ENCODE measurements around the gene TNK2. TPM values are rescaled to one million over a fixed set of nuclear protein-coding genes. Genes with fewer than 3 reads are reported as not detected.
A peak's percentile ranks its signal among the peaks of the same experiment; 100 is the strongest.

Gene TNK2
- total RNA-seq, 1 donor from 2014 or later: 39.1 TPM

GRCh38 chr3:195815169-195815771 lies 93.1 kb downstream of the TNK2 start:
- H3K9me3 ChIP-seq (ENCODE audit: insufficient read depth, low read depth, low read length): no peaks in the 10 kb centered on the region
- no peak overlapping the region for H3K4me2 ChIP-seq (ENCODE audit: low read length)
- peaks cover 2% of the 10 kb centered on the region for H3K27me3 ChIP-seq (ENCODE audit: insufficient read depth, low read length)
- no peaks in the 10 kb centered on the region for H3K79me2 ChIP-seq (ENCODE audit: insufficient read depth, low read length)
- no peak for FAIRE-seq
- H3K36me3 ChIP-seq (ENCODE audit: insufficient read depth, low read length): no peaks in the 10 kb centered on the region
- DNase-seq (ENCODE audit: low read depth): peak; percentile 42
- Mint-ChIP-seq H3K27ac (ENCODE audit: unreplicated experiment) (no peak overlapping the region), H3K27me3 (ENCODE audit: low read depth, unreplicated experiment) (peaks cover 35% of the 10 kb centered on the region), H3K9me3 (ENCODE audit: unreplicated experiment) (no peaks in the 10 kb centered on the region), H3K4me3 (ENCODE audit: unreplicated experiment) (no peak overlapping the region), H3K4me1 (ENCODE audit: low read depth, unreplicated experiment) (peaks cover 4% of the 10 kb centered on the region), H3K36me3 (ENCODE audit: low read depth, unreplicated experiment) (no peaks in the 10 kb centered on the region)
- no peaks in the 10 kb centered on the region for H3K4me1 ChIP-seq (ENCODE audit: insufficient read depth, low read length)
- no peak overlapping the region for H3K4me3 ChIP-seq (ENCODE audit: insufficient read depth, low read depth, low read length)
- TF ChIP-seq EZH2 (IDR thresholded peaks at IDR 0.05; ENCODE audit: insufficient read depth, low read length): no peak
- TF ChIP-seq, protein P1, sequence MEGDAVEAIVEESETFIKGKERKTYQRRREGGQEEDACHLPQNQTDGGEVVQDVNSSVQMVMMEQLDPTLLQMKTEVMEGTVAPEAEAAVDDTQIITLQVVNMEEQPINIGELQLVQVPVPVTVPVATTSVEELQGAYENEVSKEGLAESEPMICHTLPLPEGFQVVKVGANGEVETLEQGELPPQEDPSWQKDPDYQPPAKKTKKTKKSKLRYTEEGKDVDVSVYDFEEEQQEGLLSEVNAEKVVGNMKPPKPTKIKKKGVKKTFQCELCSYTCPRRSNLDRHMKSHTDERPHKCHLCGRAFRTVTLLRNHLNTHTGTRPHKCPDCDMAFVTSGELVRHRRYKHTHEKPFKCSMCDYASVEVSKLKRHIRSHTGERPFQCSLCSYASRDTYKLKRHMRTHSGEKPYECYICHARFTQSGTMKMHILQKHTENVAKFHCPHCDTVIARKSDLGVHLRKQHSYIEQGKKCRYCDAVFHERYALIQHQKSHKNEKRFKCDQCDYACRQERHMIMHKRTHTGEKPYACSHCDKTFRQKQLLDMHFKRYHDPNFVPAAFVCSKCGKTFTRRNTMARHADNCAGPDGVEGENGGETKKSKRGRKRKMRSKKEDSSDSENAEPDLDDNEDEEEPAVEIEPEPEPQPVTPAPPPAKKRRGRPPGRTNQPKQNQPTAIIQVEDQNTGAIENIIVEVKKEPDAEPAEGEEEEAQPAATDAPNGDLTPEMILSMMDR (IDR thresholded peaks at IDR 0.05; ENCODE audit: insufficient read depth, low read depth, low read length): no peak
- no peak overlapping the region for H3K27ac ChIP-seq (ENCODE audit: low read depth, low read length)
- no peak overlapping the region for H2AFZ ChIP-seq (ENCODE audit: low read depth, low read length)
- no peaks in the 10 kb centered on the region for H4K20me1 ChIP-seq (ENCODE audit: insufficient read depth, low read length)
- no peak overlapping the region for H3K9ac ChIP-seq (ENCODE audit: low read length)

GRCh38 chr3:195813916-195814640 lies 94.3 kb downstream of the TNK2 start:
- H3K9me3 Mint-ChIP-seq (ENCODE audit: unreplicated experiment): no peaks in the 10 kb centered on the region
- H3K4me3 ChIP-seq (ENCODE audit: insufficient read depth, low read depth, low read length): no peak overlapping the region
- H3K36me3 Mint-ChIP-seq (ENCODE audit: low read depth, unreplicated experiment): no peaks in the 10 kb centered on the region
- peaks cover 2% of the 10 kb centered on the region for H3K27me3 ChIP-seq (ENCODE audit: insufficient read depth, low read length)
- TF ChIP-seq, protein P1 (IDR thresholded peaks at IDR 0.05; ENCODE audit: insufficient read depth, low read depth, low read length): no peak
- no peak for TF ChIP-seq EZH2 (IDR thresholded peaks at IDR 0.05; ENCODE audit: insufficient read depth, low read length)
- no peak for DNase-seq (ENCODE audit: low read depth)
- H3K4me1 Mint-ChIP-seq (ENCODE audit: low read depth, unreplicated experiment): peaks cover 7% of the 10 kb centered on the region
- no peak overlapping the region for H3K9ac ChIP-seq (ENCODE audit: low read length)
- no peak for FAIRE-seq
- no peak overlapping the region for H3K4me3 Mint-ChIP-seq (ENCODE audit: unreplicated experiment)
- no peaks in the 10 kb centered on the region for H3K79me2 ChIP-seq (ENCODE audit: insufficient read depth, low read length)
- no peak overlapping the region for H2AFZ ChIP-seq (ENCODE audit: low read depth, low read length)
- H3K27ac ChIP-seq (ENCODE audit: low read depth, low read length): no peak overlapping the region
- H3K27ac Mint-ChIP-seq (ENCODE audit: unreplicated experiment): peak overlapping the region; percentile 6
- H3K4me1 ChIP-seq (ENCODE audit: insufficient read depth, low read length): no peaks in the 10 kb centered on the region
- no peak overlapping the region for H3K4me2 ChIP-seq (ENCODE audit: low read length)
- H4K20me1 ChIP-seq (ENCODE audit: insufficient read depth, low read length): no peaks in the 10 kb centered on the region
- H3K36me3 ChIP-seq (ENCODE audit: insufficient read depth, low read length): no peaks in the 10 kb centered on the region
- H3K27me3 Mint-ChIP-seq (ENCODE audit: low read depth, unreplicated experiment): peaks cover 29% of the 10 kb centered on the region
- no peaks in the 10 kb centered on the region for H3K9me3 ChIP-seq (ENCODE audit: insufficient read depth, low read depth, low read length)

Small RNA genes lying within 50 kb of the gene (microRNA-seq; reads per million reads assigned to microRNA genes)
- gene MIR6829: 1.9 reads per million

Other genes starting within 250 kb of the TNK2 start
- 0.41 TPM in 1 of 2 replicates, not detected in the other for gene MUC20, start 187.6 kb downstream of the TNK2 start, total RNA-seq
- 0.02 and 0.05 TPM in 2 replicates for gene MUC4, start 96.6 kb downstream of the TNK2 start, total RNA-seq
- 98.4 and 104 TPM in 2 replicates for gene TFRC, start 173.5 kb upstream of the TNK2 start, total RNA-seq